ENCODE measurements around the gene MEIS1.
"Not testable (repeated sequence)": the region's sequence is repeated elsewhere in the genome, so short reads cannot be mapped to it uniquely, and the experiment has no call there.

Gene MEIS1

GRCh38 chr2:66434679-66435548 is at the start of gene MEIS1:
MEIS1 (plus strand) TSS chr2:66435125; CDS start chr2:66435857, 732 bp downstream.
- no peak for DNase-seq

- no peak for DNase-seq
These were observed 47.7 kb upstream of the MEIS1 start for GRCh38 chr2:66387016-66387753.

DNA sequence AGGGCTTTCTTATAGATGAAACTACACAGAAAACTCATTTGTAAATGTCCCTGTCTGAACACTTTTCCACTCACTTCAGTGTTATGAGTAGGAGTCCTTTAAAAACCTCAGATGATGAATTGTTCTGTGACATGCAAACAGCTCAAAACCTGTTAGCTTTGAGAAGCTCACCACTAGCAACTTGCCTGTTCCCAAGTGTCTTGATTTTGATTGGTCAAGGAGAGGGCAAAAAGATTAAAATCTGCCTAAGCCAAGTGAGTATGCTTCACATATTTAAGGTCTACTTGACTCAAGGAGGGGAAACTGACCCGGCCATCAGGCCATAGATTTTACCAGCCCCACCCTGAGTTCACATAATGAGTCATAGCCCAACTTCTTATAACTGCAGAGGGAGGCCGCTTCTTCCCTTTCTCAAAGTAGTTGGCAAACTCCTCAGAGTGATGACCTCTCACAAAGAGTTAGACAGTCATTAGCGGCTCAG is 45.2 kb upstream of the MEIS1 start:
- DNase-seq = no peak

DNA sequence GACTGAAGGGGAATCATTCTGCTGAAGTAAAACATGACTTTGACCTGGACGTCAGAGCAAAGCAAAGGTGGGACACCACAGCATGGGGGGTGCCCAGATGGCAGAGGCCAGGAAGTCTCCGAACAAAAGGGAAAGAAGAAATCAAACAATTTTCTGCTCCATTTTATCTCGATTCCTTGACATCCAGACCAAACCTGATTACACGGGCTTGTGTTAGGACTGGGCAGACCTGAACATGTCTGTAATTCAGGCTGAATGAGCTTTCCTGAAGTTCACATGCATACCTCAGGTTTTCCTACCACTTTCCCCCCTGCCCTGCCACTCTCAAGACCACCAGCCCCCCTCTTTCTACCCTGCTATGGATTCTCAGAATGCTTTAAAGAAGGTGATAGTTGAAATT is 44.8 kb upstream of the MEIS1 start:
- DNase-seq = no peak

DNA sequence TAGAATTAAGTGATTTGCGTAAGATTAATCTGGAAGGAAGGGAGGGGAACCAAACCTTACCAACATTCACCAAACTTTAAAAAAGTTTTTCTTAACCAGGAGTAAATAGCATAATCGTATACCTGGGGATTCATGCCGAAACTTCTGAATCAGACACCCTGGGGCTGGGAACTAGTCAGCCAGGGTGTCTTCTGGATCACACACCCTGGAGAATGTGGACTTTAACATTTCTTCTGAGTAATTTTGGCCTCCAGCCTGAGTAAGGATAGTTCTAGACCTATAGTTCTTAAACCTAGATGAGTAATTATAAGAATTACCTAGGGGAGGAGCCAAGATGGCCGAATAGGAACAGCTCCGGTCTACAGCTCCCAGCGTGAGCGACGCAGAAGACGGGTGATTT is 44.1 kb upstream of the MEIS1 start:
- no peak for DNase-seq

DNA sequence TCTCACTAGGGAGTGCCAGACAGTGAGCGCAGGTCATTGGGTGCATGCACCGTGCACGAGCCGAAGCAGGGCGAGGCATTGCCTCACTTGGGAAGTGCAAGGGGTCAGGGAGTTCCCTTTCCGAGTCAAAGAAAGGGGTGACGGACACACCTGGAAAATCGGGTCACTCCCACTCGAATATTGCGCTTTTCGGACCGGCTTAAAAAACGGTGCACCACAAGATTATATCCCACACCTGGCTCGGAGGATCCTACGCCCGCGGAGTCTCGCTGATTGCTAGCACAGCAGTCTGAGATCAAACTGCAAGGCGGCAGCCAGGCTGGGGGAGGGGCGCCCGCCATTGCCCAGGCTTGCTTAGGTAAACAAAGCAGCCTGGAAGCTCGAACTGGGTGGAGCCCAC is 43.7 kb upstream of the MEIS1 start:
- DNase-seq = not testable (repeated sequence)

DNA sequence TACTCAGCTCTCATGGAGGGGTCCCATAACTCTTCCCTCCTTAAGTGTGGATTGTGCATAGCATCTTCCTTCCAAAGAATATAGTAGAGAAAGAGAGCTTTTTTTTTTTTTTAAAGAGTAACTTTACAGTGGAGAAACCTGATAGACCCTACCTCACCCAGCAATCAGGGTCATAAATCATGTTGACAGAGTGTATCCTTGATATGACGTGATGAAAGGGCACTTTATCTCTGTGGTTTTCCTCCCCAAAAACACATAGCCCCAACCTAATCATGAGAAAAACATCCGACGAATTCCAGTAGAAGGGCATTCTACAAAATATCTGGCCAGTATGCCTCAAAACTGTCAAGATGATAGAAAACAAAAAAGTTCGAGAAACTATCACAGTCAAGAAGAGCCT is 29.5 kb upstream of the MEIS1 start:
- no peak for DNase-seq

- no peak for DNase-seq
These were observed 26.0 kb upstream of the MEIS1 start for GRCh38 chr2:66408905-66409304.

DNA sequence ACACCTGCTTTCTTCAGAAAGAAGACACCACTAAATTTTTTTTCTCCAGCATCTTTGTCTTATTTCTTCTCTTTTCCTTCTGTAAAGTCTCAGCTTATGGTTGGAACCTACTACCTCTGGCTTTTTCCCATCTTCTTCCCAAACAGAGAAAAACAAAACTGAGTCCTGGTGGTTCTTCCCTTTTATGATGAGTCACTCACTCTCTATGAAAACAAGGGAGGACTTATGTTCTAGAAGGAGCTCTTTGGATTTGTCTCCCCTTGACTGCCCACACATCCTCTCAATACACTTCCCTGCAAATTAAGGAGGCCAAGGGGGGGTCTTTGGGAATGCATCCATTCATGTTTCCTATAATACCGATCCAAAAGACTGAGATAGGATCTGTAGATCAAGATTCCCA is 22.1 kb upstream of the MEIS1 start:
- no peak for DNase-seq

- no peak for DNase-seq
These were observed 20.0 kb upstream of the MEIS1 start for GRCh38 chr2:66414896-66415295.

DNA sequence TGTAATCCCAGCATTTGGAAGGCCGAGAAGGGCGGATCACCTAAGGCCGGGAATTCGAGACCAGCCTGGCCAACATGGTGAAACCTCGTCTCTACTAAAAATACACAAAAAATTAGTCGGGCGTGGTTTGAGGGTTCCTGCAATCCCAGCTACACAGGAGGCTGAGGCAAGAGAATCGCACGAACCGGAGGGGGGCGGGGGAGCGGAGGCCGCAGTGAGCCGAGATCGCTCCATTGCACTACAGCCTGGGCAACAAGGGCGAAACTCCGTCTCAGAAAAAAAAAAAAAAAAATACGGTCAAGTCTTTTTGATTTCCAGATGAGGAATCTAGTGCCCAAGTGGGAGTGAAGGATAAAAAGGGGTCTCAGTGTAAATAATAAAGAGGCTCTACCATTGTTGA is 16.5 kb upstream of the MEIS1 start:
- DNase-seq = no peak

- DNase-seq = no peak
These were observed 13.3 kb upstream of the MEIS1 start for GRCh38 chr2:66421612-66422011.

GRCh38 chr2:66423391-66424124 is 11.4 kb upstream of the MEIS1 start:
- no peak for DNase-seq

GRCh38 chr2:66426244-66427111 is 8.4 kb upstream of the MEIS1 start:
- DNase-seq = no peak

GRCh38 chr2:66427300-66427699 is 7.6 kb upstream of the MEIS1 start:
- no peak for DNase-seq

DNA sequence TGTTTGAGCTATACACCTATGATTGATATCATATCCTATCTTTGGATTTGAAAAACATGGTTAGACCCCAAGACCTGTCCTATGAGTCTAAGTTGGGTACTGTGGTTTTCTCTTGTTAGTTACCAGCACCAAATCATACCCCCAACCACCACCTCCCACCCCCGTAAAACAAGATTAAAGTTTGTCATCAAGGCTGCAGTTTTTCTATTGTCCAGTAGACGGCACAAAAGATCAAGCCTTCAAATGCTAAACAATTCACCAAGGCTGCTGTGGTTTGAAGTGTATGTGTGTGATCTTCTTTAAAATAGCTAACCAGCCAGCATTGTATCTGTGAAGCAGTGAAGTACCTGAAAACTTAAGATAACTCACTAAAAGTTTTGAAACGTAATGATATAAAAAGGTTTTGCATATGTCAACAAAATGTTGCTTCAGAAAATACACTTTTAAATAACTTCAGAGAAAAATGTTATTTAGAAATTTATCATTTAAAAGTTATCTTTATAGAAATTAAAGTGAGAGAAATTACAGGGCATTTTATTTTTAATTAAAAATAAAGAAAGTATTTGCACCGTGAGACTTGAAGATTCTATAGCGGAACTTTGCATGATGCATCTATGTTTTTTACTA is 5.8 kb upstream of the MEIS1 start:
- DNase-seq = no peak

- DNase-seq = no peak
These were observed 5.0 kb upstream of the MEIS1 start for GRCh38 chr2:66429693-66430504.

DNA sequence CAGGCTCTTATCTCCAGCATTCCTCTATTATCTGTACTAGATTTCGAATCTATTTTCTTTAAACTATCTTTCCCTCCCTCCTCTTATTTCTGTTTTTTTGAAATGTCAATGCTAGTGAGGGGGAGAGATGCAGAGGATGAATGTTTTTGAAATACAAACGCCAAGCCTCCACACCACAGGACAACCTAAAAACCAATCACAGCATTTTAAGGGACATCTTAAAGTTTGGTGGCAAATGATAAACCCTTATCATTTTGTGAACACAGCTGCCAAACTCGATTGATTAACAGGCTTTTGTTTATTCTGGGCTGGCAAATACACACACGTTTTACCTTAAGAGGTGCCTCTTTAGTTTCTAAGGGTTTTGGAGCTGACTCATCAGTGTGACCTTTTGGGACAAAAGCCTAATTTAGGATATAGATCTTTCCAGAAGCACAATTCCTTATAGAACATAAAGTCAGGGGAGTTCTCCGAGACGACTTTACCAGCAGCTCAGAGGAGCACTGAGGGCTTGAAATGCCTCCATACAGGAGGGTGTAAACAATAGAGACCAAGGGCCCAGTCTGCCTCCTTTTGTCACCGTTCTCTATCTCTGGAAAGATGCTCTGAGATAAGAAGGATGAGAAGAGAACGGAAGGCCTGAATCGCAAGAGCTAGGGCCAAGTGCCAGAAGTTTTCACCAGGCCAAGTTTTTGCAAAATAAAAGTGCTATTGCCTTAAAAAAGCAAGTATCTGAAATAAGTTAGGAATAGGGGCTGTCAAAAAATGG is 4.2 kb upstream of the MEIS1 start:
- no peak for DNase-seq

DNA sequence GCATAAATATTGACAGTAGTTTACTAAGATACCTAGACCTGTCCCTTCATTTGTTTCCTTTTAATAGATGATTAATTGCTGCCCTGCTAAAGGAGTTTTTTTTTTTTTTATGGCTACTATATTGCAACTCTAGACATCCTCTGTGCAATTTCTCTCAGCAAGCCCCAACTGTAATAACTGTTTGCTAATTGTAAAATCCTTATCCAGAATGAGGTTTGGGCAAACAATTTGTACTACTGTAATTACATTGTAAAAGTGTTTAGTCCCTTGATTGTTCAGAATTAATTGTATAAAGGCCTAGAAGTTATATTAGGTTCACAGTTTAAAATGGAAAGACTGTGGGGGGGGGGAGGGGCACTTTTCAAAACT is 3.7 kb upstream of the MEIS1 start:
- no peak for DNase-seq
